K562 (cell line): ENCODE measurements around the gene SFI1. TPM values are rescaled to one million over a fixed set of nuclear protein-coding genes. Genes with fewer than 3 reads are reported as not detected.

Experiments used
- CREB1 ChIP-seq, 2 experiments: sonication (generic) in 1 of 2; formaldehyde crosslinking in 1 of 2; IDR thresholded peaks; 2 replicates each; pipeline versions ENCODE4 v1.6.1 to v1.8.0; 2012 to 2022; ENCODE audit warnings: inconsistent platforms in 1 of 2, mild to moderate bottlenecking in 1 of 2, missing genetic modification reagents in 1 of 2, moderate library complexity in 1 of 2
- ZBED1 ChIP-seq: IDR thresholded peaks from 2 replicates; pipeline ENCODE4 v1.6.1; 2014
- ZFX ChIP-seq: sonication (generic); formaldehyde crosslinking; IDR thresholded peaks from 2 replicates; pipeline ENCODE4 v1.8.0; 2022; ENCODE audit warnings: mild to moderate bottlenecking, missing genetic modification reagents, moderate library complexity
- polyA plus RNA-seq, 8 experiments: library from polyadenylated mRNA; depleted of rRNA in 4 of 8; stranded (reverse) in 5 of 8; unstranded in 3 of 8; fragments of >200 nt; fragmentation: Nextera tagmentation in 2 of 8; fragmentation: Illumina TruSeq in 1 of 8; extraction: Ambion mirVana in 2 of 8; extraction: Trizol in 1 of 8; gene quantifications; 2 replicates each; pipeline versions ENCODE4 v1.2.1 to v1.2.3, GENCODE V29; 2011 to 2014; ENCODE audit warnings: inconsistent platforms in 1 of 8, missing spikeins in 1 of 8
- total RNA-seq, 7 experiments: library from RNA; depleted of rRNA in 6 of 7; stranded (reverse); fragments of >200 nt in 6 of 7; fragmentation: Illumina TruSeq in 2 of 7; extraction: Trizol in 2 of 7; gene quantifications; 2 replicates each; pipeline versions ENCODE4 v1.2.1 to v1.2.3, GENCODE V29; 2011 to 2021; ENCODE audit warnings: low replicate concordance in 1 of 7
- TF ChIP-seq, protein P1 (sequence below): fragments of 250-450 bp; sonication (Bioruptor Pico); IDR thresholded peaks from 2 replicates; pipeline ENCODE4 v1.8.0; 2021; ENCODE audit warnings: moderate library complexity, mild to moderate bottlenecking, inconsistent platforms
- TF ChIP-seq, protein P2 (sequence below): fragments of 150-350 bp; conservative IDR thresholded peaks from 2 replicates; pipeline ENCODE4 v1.6.1; 2014; ENCODE audit warnings: low read length
- TF ChIP-seq, protein P3 (sequence below): fragments of 250-450 bp; sonication (Bioruptor Pico); IDR thresholded peaks from 2 replicates; pipeline ENCODE4 v1.5.0; 2021; ENCODE audit warnings: mild to moderate bottlenecking, moderate library complexity
- TF ChIP-seq, protein P4 (sequence below): fragments of 250-450 bp; sonication (Bioruptor Pico); IDR thresholded peaks from 2 replicates; pipeline ENCODE4 v1.4.0; 2020; ENCODE audit warnings: mild to moderate bottlenecking
- TF ChIP-seq, protein P5 (sequence below): fragments of 450-650 bp; IDR thresholded peaks from one replicate; pipeline ENCODE4 v1.6.1; 2018; ENCODE audit warnings: mild to moderate bottlenecking, moderate library complexity; ENCODE audit not compliant: partially characterized antibody
- TF ChIP-seq, protein P6 (sequence below): fragments of 450-650 bp; IDR thresholded peaks from 2 replicates; pipeline ENCODE4 v1.6.1; 2016; ENCODE audit warnings: low read depth, mild to moderate bottlenecking, moderate library complexity
- TF ChIP-seq, protein P7 (sequence below): fragments of 250-450 bp; sonication (Bioruptor Pico); IDR thresholded peaks from 2 replicates; pipeline ENCODE4 v1.8.0; 2022; ENCODE audit warnings: moderate library complexity, mild to moderate bottlenecking, inconsistent platforms

SFI1 gene
- total and polyA plus RNA-seq, 9 of the 15 experiments (the other 6 are each of a cell fraction or from before 2014, with no cell fraction given): 3.0 to 25.6 (median 14.1) TPM

DNA sequence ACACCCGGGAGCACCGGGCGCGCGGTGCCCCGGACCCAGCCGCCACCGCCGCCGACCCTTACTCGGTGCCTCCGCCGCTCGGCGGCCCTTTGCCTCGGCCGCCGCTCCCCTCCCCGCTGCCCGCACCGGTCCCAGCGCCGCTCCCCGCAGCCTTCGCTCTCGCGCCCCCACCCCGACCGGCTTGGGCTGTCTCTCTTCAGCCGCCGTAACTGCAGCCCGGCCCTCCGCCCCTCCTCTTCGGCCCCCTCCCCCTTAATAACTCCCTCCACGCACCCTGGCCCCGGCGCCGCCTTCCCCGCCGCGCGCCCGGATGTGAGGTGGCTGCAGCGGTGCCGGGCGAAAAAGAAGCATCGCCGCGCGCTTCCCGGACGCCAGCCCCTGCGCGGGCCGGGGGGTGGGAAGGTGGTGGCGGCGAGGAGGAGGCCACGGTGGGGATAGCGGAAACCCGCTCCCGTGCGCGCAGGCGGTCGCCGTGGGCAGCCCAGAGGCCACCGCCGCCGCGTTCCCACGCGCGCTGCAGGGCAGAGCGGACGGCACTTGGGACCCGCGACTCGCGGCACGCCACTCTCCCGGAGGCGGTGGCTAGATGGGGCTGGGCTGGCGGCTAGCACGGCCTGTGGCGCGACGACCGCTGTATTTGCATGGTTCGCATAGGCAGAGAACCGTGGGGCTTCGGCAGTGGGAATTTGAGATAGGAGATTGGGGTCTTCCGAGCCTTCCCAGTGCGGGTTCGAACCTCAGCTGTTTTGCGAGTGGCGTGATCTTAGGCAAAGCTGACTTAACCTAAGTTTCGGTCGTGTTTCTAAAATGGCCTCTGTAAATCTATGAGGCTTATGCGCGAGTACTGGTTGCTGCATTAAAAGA lies 6.5 kb upstream of the SFI1 start, which contains the start of gene EIF4ENIF1 (continued):
- TF ChIP-seq, protein P1, sequence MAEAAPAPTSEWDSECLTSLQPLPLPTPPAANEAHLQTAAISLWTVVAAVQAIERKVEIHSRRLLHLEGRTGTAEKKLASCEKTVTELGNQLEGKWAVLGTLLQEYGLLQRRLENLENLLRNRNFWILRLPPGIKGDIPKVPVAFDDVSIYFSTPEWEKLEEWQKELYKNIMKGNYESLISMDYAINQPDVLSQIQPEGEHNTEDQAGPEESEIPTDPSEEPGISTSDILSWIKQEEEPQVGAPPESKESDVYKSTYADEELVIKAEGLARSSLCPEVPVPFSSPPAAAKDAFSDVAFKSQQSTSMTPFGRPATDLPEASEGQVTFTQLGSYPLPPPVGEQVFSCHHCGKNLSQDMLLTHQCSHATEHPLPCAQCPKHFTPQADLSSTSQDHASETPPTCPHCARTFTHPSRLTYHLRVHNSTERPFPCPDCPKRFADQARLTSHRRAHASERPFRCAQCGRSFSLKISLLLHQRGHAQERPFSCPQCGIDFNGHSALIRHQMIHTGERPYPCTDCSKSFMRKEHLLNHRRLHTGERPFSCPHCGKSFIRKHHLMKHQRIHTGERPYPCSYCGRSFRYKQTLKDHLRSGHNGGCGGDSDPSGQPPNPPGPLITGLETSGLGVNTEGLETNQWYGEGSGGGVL (CRISPR knock-in tag): no peak
- TF ChIP-seq, protein P2, sequence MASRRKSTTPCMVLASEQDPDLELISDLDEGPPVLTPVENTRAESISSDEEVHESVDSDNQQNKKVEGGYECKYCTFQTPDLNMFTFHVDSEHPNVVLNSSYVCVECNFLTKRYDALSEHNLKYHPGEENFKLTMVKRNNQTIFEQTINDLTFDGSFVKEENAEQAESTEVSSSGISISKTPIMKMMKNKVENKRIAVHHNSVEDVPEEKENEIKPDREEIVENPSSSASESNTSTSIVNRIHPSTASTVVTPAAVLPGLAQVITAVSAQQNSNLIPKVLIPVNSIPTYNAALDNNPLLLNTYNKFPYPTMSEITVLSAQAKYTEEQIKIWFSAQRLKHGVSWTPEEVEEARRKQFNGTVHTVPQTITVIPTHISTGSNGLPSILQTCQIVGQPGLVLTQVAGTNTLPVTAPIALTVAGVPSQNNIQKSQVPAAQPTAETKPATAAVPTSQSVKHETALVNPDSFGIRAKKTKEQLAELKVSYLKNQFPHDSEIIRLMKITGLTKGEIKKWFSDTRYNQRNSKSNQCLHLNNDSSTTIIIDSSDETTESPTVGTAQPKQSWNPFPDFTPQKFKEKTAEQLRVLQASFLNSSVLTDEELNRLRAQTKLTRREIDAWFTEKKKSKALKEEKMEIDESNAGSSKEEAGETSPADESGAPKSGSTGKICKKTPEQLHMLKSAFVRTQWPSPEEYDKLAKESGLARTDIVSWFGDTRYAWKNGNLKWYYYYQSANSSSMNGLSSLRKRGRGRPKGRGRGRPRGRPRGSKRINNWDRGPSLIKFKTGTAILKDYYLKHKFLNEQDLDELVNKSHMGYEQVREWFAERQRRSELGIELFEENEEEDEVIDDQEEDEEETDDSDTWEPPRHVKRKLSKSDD: no peak
- TF ChIP-seq, protein P3, sequence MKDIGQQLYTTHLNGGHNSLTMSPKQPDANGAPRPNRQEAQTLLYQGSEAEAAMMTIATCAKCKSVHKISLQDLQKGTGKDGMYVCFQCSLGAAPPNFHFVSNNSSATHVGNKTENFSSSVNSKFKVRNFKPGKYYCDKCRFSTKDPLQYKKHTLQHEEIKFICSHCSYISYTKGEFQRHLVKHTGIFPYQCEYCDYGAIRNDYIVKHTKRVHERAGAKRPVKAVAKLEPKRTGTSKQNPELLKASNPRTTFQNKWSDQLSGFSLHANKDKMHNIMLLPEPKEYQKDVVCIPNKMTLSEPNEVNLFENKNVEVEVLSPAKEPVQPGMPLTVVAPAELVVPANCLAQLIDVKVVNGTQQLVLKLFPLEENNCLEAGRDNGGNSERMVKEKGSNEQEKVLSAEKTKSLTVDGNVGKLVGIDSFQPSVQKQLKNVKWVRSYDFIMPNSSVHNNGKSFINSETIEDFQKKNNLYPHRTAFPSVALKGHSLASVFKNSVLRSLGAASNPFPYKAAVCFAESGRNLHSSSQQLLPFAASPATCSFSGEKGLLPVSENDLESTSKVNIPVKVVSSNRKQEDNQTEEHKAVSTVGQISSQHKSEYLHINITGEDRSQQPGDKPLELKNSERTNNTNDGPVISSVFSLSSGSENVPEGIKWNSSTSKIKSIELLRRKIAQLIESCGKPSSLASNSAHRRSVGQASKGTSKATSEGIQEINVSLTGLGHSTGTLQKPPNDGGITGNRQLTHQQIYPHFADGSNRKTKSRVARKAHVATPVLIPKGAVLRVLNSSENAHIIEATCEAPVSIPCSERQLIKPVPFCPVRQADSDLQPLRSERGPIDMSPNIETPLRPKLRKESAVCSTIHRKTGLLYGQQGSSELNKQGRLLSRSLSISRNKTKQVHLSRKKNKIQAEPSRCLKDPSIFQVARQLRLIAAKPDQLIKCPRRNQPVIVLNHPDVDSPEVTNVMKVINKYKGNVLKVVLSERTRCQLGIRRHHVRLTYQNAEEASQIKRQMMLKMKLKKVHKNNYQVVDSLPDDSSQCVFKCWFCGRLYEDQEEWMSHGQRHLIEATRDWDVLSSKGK (CRISPR knock-in tag): no peak
- TF ChIP-seq, protein P4, sequence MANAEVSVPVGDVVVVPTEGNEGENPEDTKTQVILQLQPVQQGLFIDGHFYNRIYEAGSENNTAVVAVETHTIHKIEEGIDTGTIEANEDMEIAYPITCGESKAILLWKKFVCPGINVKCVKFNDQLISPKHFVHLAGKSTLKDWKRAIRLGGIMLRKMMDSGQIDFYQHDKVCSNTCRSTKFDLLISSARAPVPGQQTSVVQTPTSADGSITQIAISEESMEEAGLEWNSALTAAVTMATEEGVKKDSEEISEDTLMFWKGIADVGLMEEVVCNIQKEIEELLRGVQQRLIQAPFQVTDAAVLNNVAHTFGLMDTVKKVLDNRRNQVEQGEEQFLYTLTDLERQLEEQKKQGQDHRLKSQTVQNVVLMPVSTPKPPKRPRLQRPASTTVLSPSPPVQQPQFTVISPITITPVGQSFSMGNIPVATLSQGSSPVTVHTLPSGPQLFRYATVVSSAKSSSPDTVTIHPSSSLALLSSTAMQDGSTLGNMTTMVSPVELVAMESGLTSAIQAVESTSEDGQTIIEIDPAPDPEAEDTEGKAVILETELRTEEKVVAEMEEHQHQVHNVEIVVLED (CRISPR knock-in tag): peak; percentile 35
- TF ChIP-seq CREB1 (IDR thresholded peaks at IDR 0.05): peak; percentile 22; the same call in 1 of the 2 replicates
- TF ChIP-seq CREB1 (CRISPR knock-in tag; IDR thresholded peaks at IDR 0.05): 0 out of 2 replicates have a peak, but pooled peaks have one; percentile 36
- TF ChIP-seq, protein P5, sequence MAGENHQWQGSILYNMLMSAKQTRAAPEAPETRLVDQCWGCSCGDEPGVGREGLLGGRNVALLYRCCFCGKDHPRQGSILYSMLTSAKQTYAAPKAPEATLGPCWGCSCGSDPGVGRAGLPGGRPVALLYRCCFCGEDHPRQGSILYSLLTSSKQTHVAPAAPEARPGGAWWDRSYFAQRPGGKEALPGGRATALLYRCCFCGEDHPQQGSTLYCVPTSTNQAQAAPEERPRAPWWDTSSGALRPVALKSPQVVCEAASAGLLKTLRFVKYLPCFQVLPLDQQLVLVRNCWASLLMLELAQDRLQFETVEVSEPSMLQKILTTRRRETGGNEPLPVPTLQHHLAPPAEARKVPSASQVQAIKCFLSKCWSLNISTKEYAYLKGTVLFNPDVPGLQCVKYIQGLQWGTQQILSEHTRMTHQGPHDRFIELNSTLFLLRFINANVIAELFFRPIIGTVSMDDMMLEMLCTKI: no peak
- TF ChIP-seq, protein P6, sequence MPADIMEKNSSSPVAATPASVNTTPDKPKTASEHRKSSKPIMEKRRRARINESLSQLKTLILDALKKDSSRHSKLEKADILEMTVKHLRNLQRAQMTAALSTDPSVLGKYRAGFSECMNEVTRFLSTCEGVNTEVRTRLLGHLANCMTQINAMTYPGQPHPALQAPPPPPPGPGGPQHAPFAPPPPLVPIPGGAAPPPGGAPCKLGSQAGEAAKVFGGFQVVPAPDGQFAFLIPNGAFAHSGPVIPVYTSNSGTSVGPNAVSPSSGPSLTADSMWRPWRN: no peak
- TF ChIP-seq, protein P7, sequence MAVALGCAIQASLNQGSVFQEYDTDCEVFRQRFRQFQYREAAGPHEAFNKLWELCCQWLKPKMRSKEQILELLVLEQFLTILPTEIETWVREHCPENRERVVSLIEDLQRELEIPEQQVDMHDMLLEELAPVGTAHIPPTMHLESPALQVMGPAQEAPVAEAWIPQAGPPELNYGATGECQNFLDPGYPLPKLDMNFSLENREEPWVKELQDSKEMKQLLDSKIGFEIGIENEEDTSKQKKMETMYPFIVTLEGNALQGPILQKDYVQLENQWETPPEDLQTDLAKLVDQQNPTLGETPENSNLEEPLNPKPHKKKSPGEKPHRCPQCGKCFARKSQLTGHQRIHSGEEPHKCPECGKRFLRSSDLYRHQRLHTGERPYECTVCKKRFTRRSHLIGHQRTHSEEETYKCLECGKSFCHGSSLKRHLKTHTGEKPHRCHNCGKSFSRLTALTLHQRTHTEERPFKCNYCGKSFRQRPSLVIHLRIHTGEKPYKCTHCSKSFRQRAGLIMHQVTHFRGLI (CRISPR knock-in tag): no peak
- TF ChIP-seq ZFX: peak; percentile 68
- TF ChIP-seq ZBED1: peak; percentile 24; the same call in 1 of the 2 replicates
